GM15510 (cell line): ENCODE results near the gene ZNF697.

Experiments
- POLR2A ChIP-seq: IDR thresholded peaks from 3 replicates; pipeline ENCODE4 v1.6.1; 2011; ENCODE audit warnings: borderline replicate concordance; ENCODE audit not compliant: insufficient read length; ENCODE audit errors: extremely low read depth

ZNF697 gene

DNA sequence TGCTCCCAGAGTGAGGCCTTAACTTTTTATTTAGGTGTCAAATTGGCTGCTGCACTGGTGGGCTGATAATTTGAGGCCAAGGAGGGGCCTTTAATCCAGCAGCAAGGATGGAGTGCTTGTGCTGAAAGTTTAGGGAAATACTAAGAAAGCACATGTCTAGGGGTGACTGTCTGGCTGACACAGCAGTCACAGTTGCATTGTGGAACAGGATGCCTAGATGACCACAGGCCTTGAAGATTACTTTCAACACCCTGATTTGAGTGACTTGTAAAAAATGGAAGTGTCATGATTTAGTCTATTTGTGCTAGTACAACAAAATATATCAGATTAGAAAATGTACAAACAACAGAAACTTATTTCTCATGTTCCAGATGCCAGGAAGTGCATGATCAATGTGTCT, 57.7 kb downstream of the ZNF697 start:
- no peak for TF ChIP-seq POLR2A

DNA sequence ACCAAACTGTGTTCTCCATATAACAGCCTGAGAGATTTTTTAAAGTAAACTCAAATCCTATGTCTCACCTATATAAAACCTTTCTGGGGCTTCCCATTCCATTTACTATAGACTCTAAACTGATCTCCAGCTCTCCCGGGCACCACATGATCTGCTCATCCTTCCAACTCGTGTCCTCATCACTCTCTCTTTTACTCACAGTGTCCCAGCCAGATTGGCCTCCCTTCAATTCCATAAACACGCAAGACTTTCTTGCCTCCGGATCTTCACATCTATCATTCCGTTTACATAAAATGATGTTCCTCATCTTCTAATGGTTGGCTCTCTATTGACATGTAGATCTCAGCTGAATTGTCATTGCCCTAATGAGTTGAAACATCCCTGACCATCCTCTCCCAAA, 59.4 kb downstream of the ZNF697 start:
- TF ChIP-seq POLR2A: no peak

DNA sequence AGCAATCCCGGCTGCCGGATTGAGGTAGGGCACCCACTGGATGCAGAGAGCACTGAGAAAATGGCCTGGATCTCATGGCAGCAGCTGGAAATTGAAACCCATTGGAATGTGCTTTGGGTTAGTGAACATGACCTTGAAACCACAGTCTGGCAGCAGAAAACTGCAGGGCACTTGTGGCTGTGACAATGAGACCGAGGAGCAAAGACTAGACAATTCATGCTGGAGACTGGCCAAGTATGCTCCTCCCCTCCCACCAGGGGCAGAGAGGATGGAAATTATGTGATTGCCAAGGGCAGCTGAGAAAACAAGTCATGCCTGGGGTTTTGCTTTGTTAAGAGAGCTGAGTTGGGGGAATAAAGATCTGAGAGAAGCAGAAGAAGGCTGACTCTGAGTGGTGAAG, 60.7 kb downstream of the ZNF697 start:
- no peak for TF ChIP-seq POLR2A

DNA sequence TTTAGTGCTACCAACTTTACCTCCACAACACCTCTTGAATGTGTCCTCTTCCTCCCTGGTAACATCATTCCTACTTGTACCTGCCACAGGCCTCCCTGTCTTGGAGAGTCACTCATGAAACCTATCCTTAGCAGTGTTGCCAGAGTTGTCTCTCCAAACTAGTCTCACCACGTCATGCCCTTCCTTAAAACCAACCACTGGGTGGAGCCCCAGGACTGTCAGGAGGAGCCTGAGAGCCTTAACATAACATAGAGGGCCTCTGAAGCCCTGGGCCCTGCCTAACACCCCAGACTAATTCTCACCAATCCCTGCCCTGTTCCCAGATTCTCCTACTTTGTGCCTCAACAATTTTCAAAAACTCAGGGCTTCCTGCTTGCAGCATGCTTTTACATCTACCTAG, 65.3 kb downstream of the ZNF697 start:
- no peak for TF ChIP-seq POLR2A

DNA sequence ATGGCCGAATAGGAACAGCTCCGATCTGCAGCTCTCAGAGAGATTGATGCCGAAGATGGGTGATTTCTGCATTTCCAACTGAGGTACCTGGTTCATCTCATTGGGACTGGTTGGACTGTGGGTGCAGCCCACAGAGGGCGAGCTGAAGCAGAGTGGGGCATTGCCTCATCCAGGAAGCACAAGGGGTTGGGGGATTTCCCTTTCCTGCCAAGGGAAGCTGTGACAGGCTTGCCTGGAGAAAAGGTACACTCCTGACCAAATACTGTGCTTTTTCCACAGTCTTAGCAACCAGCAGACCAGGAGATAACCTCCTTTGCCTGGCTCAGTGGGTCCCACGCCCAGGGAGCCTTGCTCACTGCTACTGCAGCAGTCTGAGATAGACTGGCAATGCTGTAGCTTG, 74.2 kb downstream of the ZNF697 start:
- TF ChIP-seq POLR2A: no peak
